Measurements from ENCODE around the gene COL4A2.

Gene COL4A2

DNA sequence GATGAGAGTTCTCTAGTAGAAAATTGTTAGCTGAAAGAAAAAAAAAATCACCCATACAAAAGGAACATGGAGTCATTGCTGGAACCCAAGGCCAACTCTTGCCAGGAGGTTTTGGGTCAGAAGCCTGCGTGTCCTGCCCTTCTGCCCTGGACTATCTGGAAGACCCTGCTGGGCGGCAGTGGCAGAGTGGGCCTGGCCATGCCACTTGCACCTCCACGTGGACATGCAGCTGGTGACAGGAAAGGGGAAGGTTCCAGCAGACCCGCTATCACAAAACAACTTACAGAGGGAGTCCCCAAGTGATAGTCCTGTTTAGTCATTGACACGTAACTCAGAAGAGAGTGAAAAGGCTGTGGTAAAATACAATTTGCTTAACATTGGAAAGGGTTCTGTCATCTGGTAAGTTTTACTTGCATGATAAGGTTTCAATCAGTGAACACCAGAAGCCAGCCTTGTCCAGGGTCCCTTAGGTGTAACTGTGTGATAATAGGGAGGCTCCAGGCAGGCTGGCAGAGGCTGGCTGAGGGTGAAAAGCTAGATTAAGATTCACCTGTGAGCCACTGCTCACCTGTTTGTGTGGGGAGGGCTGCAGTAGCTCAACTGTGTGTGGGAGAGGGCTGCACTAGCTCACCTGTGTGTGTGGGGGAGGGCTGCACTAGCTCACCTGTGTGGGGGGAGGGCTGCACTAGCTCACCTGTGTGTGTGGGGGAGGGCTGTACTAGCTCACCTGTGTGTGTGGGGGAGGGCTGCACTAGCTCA lies 47.8 kb downstream of the COL4A2 start:
- no peak for DNase-seq (ENCODE audit: low read depth)

DNA sequence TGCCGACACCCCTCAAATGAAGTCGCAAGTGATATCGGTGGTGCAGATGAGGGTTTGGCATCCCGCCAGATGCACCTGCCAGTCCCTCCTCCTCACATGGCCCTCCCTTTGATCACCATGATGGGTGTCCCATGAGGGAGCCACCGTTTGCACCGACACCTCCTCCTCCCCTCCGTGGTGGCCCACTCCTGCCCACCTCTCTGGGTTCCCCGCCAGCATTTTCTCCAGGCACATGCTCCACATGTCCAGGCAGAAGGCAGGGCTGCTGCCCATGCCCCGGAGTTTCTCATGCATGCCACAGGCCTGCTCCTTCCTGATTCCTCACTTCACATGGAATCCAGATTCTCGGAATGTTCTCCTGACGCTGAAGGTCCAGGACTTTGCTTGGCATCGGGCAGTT lies 49.3 kb downstream of the COL4A2 start:
- no peak for DNase-seq (ENCODE audit: low read depth)

DNA sequence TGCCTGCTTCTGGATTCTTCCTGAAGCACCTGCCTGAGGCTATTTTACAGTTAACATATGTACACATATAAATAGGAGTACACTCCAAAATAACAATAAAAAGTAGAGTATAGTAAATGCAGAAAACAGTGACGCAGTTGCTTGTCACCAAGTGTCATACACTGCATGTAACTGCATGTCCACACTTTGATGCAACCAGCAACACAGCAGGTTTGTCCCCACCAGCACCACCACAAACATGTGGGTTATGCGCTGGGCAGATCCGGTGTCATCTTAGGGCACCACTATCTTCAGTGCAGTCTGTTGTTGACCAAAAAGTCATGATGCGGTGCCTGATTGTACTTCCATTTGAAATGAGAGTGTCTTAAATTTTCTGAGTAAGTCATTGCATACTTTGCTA lies 51.3 kb downstream of the COL4A2 start:
- no peak for DNase-seq (ENCODE audit: low read depth)

DNA sequence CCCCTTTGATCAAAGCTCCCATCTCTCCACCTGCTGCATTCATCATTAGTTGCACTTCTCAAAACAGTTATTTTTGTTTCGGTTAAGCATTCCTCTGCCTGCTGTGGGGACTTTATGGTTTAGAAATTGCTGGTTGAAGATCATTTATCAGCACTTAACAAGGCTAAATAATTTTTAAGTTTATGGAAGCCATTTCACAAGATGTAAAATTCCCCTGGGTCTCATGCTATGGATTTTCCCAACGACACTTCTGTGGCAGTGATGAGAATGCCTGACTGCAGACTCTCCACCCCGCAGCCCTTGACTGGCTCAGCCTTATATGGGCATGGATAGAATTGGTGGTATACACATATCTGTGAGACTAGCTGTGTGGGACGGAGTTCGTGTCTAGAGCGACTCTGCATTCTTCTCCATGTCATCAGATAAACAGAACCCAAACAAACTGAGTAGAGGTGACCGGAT lies 52.8 kb downstream of the COL4A2 start:
- DNase-seq (ENCODE audit: low read depth): no peak

DNA sequence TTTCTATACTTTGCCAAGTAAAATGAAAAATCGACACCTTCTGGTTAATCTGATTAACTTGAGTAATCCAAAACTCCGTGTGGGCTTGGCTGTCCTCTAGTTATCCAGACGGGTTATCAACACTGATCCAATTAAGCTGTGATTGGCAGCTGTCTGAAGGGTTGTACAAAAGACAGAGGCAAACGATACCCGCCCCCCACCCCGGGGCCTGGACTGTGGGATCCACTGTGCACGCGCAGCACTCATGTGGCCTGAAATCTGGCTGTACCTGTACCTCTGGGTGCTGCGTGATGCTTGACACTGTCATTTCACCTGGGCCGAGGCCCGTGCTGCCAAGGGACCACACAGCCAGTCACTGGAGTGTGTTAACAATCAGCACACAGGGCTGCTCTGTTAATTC lies 53.5 kb downstream of the COL4A2 start:
- DNase-seq (ENCODE audit: low read depth): no peak

DNA sequence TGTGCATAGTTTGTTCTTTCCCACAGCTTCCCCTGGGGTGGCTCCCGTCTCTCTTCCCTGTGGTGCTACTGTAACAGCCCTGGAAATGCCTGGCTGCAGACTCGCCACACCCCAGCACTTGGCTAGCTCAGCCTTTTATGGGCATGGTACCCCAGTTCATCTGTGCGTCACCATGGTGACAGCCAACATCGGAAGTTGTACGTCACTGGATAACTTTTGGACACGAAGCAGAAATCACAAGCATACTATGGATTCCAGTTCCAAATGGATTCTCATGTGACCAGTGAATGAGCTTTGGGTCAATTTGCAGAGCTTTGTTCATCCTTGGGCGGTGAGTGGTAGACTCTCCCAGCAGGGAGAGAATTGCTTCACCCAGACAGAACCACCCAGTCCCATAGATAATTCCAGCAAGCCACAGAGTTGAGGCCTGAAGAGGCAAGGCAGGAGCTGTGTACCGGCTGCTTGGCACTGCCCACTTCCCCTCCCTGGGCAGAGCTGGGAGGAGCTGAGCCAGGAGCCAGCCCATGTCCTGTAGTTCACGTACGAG lies 54.4 kb downstream of the COL4A2 start:
- no peak for DNase-seq (ENCODE audit: low read depth)

DNA sequence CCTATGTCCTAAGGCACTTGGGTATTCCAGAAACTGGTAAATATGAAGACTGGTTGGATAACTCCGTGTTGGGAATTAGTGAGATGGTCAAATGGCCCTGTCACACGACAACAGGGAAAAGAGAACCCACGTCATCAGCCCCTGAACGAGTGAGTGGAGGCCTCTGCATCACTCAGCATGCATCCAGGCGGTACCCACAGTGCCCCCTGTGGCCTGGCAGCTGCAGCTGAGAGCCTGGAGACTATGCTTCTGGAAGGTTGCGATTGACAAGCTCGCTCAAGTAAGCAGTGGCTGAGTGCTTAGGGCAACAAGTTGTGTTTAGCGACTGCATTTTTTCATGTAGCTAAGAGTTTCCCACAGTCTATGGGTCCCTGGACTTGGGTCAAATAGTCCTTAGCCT lies 55.9 kb downstream of the COL4A2 start:
- DNase-seq (ENCODE audit: low read depth): no peak

DNA sequence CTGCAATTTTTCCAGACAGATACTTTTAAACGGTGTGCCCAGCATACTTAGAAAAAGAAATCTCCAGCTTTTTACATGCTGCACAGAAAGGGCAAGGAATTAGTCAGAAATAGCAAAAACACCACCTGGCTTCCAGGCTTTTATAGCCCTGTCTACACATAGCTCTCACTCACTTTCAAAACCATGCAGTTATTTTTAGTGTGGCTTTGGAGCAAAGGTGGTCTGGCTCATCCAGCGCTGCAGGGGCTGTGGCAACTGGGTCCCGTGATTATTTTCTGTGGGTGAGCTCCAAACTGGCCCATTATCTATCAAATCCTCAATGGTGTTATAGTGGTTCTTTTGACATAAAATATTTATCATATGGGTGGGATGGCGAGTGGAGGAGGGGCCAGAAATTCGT lies 57.0 kb downstream of the COL4A2 start:
- DNase-seq (ENCODE audit: low read depth): no peak

DNA sequence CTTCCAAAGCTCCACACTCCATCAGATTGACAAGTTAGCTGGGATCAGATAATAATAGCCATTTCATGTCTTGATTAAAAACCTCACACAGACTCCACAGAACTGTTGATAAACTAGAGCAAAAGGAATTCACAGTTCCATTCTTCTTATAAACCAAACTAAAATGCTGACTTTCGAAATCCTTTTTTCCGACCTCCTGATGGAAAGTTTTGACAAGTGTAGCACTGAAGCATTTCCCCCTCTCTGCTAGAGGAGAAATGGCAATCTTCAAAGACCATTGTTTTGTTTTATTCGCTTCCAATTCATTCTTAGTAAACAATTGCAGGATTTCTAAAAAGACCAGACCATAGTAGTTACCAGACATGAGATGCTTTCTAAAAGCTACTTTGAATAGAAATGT lies 58.8 kb downstream of the COL4A2 start:
- DNase-seq (ENCODE audit: low read depth): no peak

DNA sequence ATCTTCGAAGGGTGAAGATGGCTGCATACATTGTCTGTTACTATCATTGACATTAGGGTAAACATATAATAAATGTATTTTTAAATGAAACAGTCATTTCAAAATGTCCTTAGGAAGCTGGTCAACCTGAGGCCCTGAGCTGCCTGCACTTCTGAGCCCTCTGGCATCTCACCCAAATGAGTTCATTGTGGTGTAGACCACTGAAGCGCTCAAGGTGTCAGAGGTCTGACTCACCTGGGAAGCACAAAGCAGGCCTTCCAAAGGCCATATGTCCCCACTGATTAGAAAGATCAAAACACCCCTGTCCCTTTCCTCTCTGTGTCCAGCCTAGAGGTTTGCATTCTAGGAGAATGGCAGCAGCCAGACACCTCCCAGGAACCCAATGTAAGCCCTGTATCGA lies 59.6 kb downstream of the COL4A2 start:
- no peak for DNase-seq (ENCODE audit: low read depth)

DNA sequence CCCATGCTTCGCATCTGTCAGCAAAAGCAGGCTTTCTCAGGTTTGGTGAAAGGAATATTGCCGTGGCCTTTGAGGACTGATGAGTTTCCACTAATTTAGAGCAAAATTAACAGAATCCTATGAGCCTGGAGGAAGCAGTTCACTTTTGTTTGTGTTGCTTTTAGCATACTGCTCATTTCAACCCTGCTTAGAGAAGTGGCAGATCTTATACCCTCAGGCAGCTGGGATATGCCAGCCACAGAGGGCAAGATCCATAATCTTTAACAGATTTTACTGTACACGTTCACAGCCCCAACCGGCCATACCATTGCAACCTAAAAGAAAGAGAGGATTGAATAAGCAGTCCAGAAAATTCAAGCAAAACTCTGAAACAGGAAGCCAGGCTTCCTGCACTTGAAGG lies 60.5 kb downstream of the COL4A2 start:
- no peak for DNase-seq (ENCODE audit: low read depth)

DNA sequence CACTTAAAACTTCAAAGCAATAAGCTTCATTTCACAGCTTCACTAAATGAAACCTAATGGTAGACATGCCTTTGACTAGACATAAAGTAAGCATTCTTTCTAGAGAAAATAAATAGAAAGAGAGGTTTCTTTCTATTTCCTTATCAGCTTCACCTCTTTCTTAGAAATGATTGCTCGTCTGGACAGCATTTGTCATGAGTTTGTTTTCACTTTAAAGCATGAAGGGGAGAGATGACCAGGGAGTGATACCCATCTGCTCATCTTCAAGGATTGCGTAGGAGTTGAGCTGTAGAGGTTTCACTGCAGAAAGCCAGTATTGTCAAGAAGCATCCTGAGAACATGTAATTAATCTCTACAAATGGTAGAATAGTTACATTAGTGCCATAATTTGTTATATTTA lies 61.3 kb downstream of the COL4A2 start:
- no peak for DNase-seq (ENCODE audit: low read depth)

DNA sequence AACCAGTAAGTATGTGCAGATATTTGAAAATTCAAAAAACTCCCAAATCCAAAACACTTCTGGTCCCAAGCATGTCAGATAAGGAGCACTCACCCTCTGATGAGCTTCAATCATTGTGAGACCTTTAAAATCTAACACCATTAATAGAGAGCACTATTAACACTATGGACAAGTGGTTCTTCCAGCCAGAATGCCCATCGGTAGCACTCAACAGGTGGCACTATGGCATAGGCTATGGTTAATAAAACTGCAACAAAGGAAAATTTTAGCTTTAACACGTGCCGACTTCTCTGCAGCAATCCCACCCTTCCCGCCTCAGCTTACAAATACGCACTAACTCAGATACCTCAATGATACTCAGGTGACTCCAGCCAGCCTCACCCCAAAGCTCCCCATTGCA lies 62.3 kb downstream of the COL4A2 start:
- DNase-seq (ENCODE audit: low read depth): no peak

DNA sequence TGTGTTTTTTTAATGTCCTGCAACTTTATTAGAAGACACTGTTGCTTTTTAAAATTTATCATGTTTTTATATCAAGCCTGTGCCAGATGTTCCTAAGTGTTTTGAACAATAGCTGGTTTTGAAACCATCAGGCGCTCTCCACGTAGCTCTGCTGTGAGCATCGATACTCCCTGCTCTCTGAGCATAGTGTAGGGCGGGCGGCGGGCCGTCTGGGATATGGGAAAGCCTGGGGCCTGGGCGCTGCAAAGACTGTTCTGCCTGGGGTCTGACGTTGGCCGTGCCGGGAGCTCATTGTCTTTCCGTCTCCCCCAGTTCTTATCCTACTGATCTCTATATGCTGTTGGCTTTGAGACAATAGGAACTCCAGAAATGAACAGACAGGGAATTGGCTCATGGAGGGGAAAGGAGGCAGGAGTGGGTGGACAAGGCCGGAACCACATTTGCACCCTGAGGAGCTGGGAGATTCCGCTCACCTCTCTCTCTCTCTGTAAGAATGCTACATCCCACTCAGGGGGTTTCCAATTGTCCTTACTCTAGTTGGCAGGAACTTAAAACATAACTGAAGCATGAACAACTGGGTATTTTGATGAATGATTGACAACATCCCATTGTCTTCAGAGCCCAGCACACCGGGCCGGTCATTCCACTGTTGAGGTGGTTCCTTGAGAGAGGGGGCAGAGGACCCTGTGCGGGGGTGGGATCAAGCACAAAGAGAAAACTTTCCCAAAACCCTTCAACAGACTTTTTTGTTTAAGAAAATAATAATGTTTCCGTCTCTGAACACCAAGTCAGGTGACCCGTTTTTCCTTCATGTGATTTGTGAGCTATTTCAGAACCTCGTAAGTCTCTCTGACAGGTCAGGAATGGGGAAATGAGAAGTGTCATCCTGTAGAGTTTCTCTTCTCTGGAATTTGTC lies 64.7 kb downstream of the COL4A2 start:
- DNase-seq (ENCODE audit: low read depth): no peak

DNA sequence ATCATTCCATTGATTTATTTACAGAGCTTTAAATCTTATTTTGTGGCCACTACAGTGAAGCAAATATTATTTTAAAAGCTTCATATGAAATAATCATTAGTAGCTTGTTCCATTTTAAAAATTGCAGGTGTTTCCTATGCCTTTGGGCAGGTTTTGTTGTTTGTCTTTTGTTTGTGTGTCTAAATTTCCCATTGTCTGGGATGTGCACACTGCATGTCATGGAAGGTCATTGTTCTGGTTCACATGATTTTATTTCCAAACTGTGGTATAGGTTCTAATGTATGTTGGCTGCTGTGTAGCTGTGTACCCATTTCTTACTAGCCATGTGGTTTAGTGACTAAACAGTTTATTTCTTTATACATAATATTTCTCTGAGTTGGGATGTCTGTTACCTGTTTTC lies 65.6 kb downstream of the COL4A2 start:
- DNase-seq (ENCODE audit: low read depth): no peak

DNA sequence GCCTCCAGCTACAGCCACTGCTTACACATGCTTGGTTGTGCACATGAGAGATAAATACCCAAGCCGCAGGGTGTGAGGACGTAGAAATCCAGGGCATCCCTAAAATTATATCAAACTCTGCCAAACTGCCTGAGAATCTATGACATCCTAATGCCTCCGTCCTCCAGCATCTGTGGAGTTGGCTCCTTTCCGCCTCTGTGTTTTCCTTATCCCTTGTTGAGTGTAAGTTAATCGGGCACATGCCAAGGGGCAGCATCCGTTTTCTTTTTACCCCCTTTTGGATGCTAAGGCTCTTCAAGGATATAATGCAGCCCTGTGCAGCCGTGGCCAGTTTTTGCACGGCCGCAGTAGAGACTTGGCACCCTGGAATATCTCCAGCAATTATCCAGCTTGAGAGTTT lies 66.5 kb downstream of the COL4A2 start:
- DNase-seq (ENCODE audit: low read depth): no peak

DNA sequence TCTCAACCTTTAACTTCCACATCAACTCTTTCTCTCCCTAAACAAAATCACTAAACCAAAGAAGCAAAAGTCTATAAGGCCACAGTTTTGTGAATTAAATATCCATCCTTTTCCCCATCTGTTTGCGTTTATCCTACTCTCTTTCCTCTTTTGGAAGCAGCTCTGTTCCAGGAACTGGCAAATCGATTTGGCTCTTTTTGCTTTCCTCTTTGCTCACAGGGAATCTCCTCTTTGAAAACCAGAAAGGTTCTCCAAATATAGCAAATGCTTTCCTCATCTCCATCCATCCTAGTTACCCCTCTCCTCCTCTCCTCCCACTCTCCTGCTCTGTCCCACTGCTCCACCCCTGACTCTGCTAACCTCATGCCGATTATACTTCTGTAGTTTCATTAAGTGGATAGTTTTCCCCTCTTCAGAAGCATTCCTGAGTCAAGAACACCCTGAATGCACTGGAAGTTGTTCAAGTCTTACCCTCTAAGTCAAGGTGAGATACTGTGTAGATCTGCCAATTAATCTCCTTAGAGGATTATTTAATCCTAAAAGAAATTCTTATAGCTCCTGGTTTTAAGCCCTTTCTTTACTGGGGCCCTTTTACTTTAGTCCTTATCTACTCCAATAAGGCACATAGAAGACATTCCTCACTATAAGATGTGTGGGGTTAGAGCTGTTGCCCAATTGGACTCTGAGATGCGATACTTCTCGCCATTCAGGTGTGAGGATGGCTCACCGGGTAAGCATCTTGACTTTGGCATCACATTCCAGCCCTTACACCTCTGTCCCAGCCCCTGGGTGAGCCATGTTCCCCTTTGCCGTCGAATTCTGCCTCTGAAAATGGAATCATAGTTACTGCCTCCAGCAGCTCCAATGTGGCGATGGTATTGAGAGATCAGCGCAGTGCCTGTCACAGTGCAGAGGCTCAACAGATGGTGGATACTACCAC lies 67.6 kb downstream of the COL4A2 start:
- DNase-seq (ENCODE audit: low read depth): no peak

DNA sequence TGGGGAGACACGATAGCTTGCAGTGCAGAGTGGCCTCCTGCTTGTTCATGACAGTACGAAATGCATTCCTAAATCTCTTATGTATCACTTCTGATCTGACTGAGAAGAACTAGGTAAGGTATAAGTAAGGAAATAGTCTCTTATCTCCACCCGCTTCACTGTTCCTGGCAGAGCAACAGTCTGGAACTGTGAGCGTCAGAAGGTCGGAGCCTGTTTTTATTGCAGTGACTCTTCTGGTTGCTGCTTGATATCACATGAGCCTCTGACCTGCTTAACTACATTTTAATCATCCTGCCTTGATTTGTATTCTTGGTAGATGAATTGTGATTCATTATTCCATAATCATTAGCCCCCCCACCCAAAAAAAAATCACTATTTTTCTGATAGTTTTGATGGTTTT lies 69.0 kb downstream of the COL4A2 start:
- no peak for DNase-seq (ENCODE audit: low read depth)

DNA sequence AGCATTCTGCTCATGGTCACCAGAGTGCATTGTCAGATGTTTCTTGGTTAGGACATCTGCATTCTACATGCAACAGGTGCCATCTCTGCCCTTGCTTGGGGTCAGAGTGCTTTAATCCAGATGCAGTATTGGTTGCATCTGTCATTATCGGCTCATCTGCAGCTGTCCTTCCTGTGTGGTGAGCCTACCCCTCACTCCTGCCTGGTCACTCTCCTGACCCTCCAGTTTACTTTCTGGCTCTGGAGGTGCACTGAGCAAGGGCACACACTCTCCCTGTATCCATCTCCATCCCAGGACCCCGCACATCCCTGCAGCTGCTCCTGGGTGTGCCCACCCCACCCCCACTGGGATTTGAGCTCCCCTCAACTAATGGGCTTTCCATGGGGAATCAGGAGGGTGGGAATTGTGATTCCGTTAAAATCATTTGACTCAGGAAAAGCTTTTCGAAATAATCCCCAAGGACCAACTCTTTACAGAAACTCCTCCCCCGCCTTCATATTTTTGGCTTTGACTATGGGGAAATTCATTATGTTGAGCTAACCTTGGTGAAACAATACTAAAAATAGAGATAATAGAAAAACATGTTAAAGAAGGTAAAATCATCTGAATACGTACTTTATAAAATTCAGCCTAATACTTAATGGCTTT lies 70.2 kb downstream of the COL4A2 start:
- DNase-seq (ENCODE audit: low read depth): no peak

DNA sequence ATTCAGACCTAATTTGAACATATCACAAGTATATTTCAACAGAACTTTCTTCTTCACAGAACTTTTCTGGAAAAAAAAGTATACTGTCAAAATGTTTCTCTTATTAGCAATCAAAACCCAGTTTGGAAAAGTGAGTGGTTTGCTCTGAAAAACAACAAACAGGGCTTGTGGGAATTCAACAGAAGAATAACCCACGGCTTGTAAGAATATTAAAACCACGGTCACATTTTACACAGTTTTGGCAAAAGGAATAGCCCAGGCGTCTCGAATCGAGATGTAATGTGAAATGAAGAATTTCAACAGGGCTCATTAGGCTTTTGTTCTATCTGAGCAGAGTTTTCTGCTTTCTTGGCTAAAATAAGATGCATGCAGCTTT lies 70.7 kb downstream of the COL4A2 start:
- no peak for DNase-seq (ENCODE audit: low read depth)

DNA sequence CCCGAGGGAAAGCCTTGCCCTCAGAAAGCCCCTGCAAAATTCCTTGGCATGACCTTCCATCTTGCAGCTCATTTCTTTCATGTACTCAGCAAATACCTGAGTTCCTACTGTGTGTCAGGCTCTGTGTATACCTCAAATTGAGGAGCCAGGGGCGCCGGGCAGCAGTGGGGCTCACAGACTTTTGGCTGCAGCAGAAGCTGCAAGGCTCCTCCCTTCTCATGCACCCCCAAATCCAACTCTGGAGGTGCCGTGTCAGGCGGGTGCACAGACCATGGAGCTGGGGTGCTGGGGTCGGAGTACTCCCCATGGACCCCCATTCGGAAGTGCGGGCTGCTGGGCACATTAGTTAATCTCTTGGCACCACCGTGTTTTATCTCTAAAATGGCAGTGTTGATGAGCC lies 72.3 kb downstream of the COL4A2 start:
- no peak for DNase-seq (ENCODE audit: low read depth)
